Ovary (tissue), 9 donors: ENCODE data around the gene PSMD14. TPM values are rescaled to one million over a fixed set of nuclear protein-coding genes. Genes with fewer than 3 reads are reported as not detected.

ENCODE experiments used
- DNase-seq, 5 donors: peaks; one replicate each; pipeline ENCODE4 v3.0.0-alpha.2; 2019 to 2020
- H3K27ac ChIP-seq, 2 donors: fragments of 200-600 bp; one replicate each; pipeline versions ENCODE4 v1.5.1 to v1.8.0; 2019 to 2022
- H3K27me3 ChIP-seq: fragments of 200-600 bp; one replicate; pipeline ENCODE4 v1.8.0; 2022
- H3K36me3 ChIP-seq: fragments of 200-600 bp; sonication (generic); one replicate; pipeline ENCODE4 v1.5.1; 2019
- H3K4me1 ChIP-seq: one replicate; pipeline ENCODE4 v1.8.1; 2013; ENCODE audit warnings: mild to moderate bottlenecking, moderate library complexity; ENCODE audit not compliant: insufficient read depth
- H3K4me3 ChIP-seq: fragments of 200-600 bp; sonication (generic); one replicate; pipeline ENCODE4 v1.5.1; 2017
- H3K9me3 ChIP-seq, 2 donors: fragments of 200-600 bp in 1 of 2; sonication (generic) in 1 of 2; one replicate each; pipeline versions ENCODE4 v1.5.1 to v1.8.1; 2013 to 2019; ENCODE audit warnings: mild to moderate bottlenecking in 1 of 2, moderate library complexity in 1 of 2
- EP300 ChIP-seq: sonication (generic); formaldehyde crosslinking; IDR thresholded peaks from one replicate; pipeline ENCODE4 v1.6.1; 2017; ENCODE audit warnings: antibody characterized with exemption
- POLR2A ChIP-seq: fragments of 450-650 bp; IDR thresholded peaks from one replicate; pipeline ENCODE4 v1.6.1; 2017; ENCODE audit warnings: antibody characterized with exemption, mild to moderate bottlenecking, moderate library complexity
- WGBS, 3 donors: extraction: QIAGEN DNeasy Blood & Tissue Kit in 1 of 3; methylation state at CpG; one replicate each; pipeline versions ENCODE4 v1.1.5 to v1.1.7; 2013 to 2017; 5-methylcytosine and 5-hydroxymethylcytosine counted together
- intact Hi-C, 4 donors: fragments of 100-400 bp; cut with DNase I; formaldehyde crosslinking; loops; one replicate each; pipeline versions ENCODE4 v1.11.0 to v1.15.1; 2022 to 2023
- polyA plus RNA-seq, 2 donors: library from polyadenylated mRNA; stranded (reverse); fragments of 200-250 nt in 1 of 2; fragments of 350-450 nt in 1 of 2; fragmentation: Illumina TruSeq in 1 of 2; extraction: RNeasy Lipid Tissue Mini Kit (QIAGEN cat#74804) in 1 of 2; gene quantifications; one replicate each; pipeline ENCODE4 v1.2.3, GENCODE V29; 2013 to 2014
- total RNA-seq, 7 donors: library from RNA; depleted of rRNA in 2 of 7; stranded (reverse); fragments of >200 nt in 2 of 7; fragmentation: NEBNext Ultra II Directional in 3 of 7; extraction: Animal tissue kit (Norgen Biotek cat#: 25700) in 3 of 7; gene quantifications; one replicate each; pipeline versions ENCODE4 v1.1.0 to v1.2.4, GENCODE V29; 2016 to 2023
- TF ChIP-seq, protein P1 (sequence below), 3 donors: fragments of 450-650 bp in 2 of 3; fragments of 200-600 bp in 1 of 3; IDR thresholded peaks; one replicate each; pipeline versions ENCODE4 v1.5.1 to v1.8.0; 2016 to 2022; ENCODE audit warnings: antibody characterized with exemption in 3 of 3, mild to moderate bottlenecking in 1 of 3
- donor health status: DM: no; HTN: no; CAD: no; lungs with moderate emphysema.
- donor health status: DM: no; HTN: no; CAD: no.
- donor health status: Bipolar disorder and iron deficiency.
- donor health status: DM: yes; HTN: yes; CAD: no.
- donor health status: DM: no; HTN: no; CAD: no.
- donor health status: DM: yes; HTN: yes; CAD: no.

The PSMD14 gene
- total and polyA plus RNA-seq, 9 donors: 9.4 to 34.3 (median 19.4) TPM

DNA sequence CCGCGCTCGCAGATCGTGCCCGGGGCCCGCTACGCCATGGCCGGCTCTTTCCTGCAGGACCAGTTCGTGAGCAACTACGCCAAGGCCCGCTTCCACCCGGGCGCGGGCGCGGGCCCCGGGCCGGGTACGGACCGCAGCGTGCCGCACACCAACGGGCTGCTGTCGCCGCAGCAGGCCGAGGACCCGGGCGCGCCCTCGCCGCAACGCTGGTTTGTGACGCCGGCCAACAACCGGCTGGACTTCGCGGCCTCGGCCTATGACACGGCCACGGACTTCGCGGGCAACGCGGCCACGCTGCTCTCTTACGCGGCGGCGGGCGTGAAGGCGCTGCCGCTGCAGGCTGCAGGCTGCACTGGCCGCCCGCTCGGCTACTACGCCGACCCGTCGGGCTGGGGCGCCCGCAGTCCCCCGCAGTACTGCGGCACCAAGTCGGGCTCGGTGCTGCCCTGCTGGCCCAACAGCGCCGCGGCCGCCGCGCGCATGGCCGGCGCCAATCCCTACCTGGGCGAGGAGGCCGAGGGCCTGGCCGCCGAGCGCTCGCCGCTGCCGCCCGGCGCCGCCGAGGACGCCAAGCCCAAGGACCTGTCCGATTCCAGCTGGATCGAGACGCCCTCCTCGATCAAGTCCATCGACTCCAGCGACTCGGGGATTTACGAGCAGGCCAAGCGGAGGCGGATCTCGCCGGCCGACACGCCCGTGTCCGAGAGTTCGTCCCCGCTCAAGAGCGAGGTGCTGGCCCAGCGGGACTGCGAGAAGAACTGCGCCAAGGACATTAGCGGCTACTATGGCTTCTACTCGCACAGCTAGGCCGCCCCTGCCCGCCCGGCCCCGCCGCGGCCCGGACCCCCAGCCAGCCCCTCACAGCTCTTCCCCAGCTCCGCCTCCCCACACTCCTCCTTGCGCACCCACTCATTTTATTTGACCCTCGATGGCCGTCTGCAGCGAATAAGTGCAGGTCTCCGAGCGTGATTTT, 115.5 kb downstream of the PSMD14 start:
- intact Hi-C loops: no loop called here
- no peaks in the 10 kb centered on the region for H3K36me3 ChIP-seq
- H3K4me1 ChIP-seq: peaks cover 10% of the 10 kb centered on the region
- peaks cover 0 to 11% of the 10 kb centered on the region in 2 donors for H3K9me3 ChIP-seq
- 4 to 7% (median 6%) methylated on average over 95 to 125 of the region's 125 CpGs for WGBS, 3 donors
- peak overlapping the region; percentile 14 for H3K4me3 ChIP-seq
- peak in 1 of 5 donors; percentile 15 for DNase-seq
- no peak overlapping the region for H3K27ac ChIP-seq
- TF ChIP-seq POLR2A: no peak
- TF ChIP-seq EP300: no peak
- TF ChIP-seq, protein P1, sequence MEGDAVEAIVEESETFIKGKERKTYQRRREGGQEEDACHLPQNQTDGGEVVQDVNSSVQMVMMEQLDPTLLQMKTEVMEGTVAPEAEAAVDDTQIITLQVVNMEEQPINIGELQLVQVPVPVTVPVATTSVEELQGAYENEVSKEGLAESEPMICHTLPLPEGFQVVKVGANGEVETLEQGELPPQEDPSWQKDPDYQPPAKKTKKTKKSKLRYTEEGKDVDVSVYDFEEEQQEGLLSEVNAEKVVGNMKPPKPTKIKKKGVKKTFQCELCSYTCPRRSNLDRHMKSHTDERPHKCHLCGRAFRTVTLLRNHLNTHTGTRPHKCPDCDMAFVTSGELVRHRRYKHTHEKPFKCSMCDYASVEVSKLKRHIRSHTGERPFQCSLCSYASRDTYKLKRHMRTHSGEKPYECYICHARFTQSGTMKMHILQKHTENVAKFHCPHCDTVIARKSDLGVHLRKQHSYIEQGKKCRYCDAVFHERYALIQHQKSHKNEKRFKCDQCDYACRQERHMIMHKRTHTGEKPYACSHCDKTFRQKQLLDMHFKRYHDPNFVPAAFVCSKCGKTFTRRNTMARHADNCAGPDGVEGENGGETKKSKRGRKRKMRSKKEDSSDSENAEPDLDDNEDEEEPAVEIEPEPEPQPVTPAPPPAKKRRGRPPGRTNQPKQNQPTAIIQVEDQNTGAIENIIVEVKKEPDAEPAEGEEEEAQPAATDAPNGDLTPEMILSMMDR (IDR thresholded peaks at IDR 0.05): no peak
- peaks cover 7% of the 10 kb centered on the region for H3K27me3 ChIP-seq

- TF ChIP-seq POLR2A: no peak
- TF ChIP-seq, protein P1 (IDR thresholded peaks at IDR 0.05): no peak
- TF ChIP-seq EP300: no peak
- no peaks in the 10 kb centered on the region for H3K36me3 ChIP-seq
- intact Hi-C loops: no loop called here
- no peak for DNase-seq
- H3K4me1 ChIP-seq: peaks cover 8% of the 10 kb centered on the region
- no peak overlapping the region for H3K27ac ChIP-seq
- WGBS, 3 donors: 12 to 24% (median 23%) methylated on average over 9 of the region's 9 CpGs
- H3K9me3 ChIP-seq: peaks cover 0 to 11% of the 10 kb centered on the region in 2 donors
- H3K27me3 ChIP-seq: peaks cover 5% of the 10 kb centered on the region
- H3K4me3 ChIP-seq: no peak overlapping the region
These were observed 116.2 kb downstream of the PSMD14 start for GRCh38 chr2:161424394-161424769.

DNA sequence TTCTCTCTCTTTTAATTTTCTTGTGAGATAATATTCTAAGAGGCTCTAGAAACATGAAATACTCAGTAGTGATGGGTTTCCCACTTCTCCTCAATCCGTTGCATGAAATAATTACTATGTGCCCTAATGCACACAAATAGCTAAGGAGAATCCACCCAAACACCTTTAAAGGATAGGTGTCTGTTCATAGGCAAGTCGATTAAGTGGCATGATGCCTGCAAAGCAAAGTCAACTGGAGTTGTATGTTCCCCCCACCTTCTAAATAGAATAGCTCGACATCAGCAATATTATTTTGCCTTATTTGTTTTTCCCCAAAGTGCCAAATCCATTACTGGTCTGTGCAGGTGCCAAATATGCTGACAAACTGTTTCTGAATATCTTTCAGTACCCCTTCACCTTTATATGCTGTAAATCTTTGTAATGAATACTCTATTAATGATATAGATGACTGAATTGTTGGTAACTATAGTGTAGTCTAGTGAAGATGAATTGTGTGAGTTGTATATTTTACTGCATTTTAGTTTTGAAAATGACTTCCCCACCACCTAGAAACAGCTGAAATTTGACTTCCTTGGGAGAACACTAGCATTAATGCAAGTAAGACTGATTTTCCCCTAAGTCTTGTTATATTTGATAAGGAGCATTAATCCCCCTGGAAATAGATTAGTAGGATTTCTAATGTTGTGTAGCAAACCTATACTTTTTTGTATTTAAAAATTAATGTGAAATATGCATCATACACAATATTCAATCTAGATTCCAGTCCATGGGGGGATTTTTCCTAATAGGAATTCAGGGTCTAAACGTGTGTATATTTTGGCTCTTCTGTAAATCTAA, 116.9 kb downstream of the PSMD14 start:
- H3K27ac ChIP-seq: no peak overlapping the region
- no peaks in the 10 kb centered on the region for H3K36me3 ChIP-seq
- H3K9me3 ChIP-seq: peaks cover 0 to 11% of the 10 kb centered on the region in 2 donors
- DNase-seq: no peak
- 23 to 39% (median 23%) methylated on average over 4 of the region's 4 CpGs for WGBS, 3 donors
- no peak for TF ChIP-seq POLR2A
- no peak for TF ChIP-seq EP300
- TF ChIP-seq, protein P1 (IDR thresholded peaks at IDR 0.05): no peak
- H3K4me3 ChIP-seq: no peak overlapping the region
- peaks cover 8% of the 10 kb centered on the region for H3K4me1 ChIP-seq
- H3K27me3 ChIP-seq: peaks cover 5% of the 10 kb centered on the region
- intact Hi-C loops: loop anchor here in 1 of 4 donors (5.0 kb wide), 1 partner anchor 1057 kb away; no protein-coding TSS in a partner anchor

GRCh38 chr2:161425728-161426454, 117.7 kb downstream of the PSMD14 start:
- Histone ChIP-seq H3K27ac (no peak overlapping the region), H3K27me3 (peaks cover 5% of the 10 kb centered on the region), H3K4me1 (peaks cover 8% of the 10 kb centered on the region), H3K4me3 (no peak overlapping the region), H3K36me3 (no peaks in the 10 kb centered on the region), H3K9me3 (peaks cover 0 to 11% of the 10 kb centered on the region in 2 donors)
- TF ChIP-seq, protein P1 (IDR thresholded peaks at IDR 0.05): no peak
- no peak for TF ChIP-seq POLR2A
- no peak for TF ChIP-seq EP300
- DNase-seq: no peak
- WGBS, 3 donors: 26 to 32% (median 30%) methylated on average over 17 of the region's 17 CpGs
- intact Hi-C loops: loop anchor here in 1 of 4 donors (5.0 kb wide), 1 partner anchor 1056 kb away; no protein-coding TSS in a partner anchor
